ENCODE measurements around the gene PIGR. TPM values are rescaled to one million over a fixed set of nuclear protein-coding genes. Genes with fewer than 3 reads are reported as not detected.

The PIGR gene
- total and polyA plus RNA-seq, 9 of the 15 experiments (the other 6 are each of a cell fraction or from before 2014, with no cell fraction given) = 0.01 to 1.5 (median 0.03) TPM; not detected in 4

- TF ChIP-seq GABPB2 (CRISPR knock-in tag; conservative IDR thresholded peaks at IDR 0.05) = no peak
- no peak for TF ChIP-seq PHB (CRISPR knock-in tag; IDR thresholded peaks at IDR 0.05)
- no peak for TF ChIP-seq THRAP3 (IDR thresholded peaks at IDR 0.05; ENCODE audit: borderline replicate concordance)
- no peak for TF ChIP-seq MAFG (tag; conservative IDR thresholded peaks at IDR 0.05)
- TF ChIP-seq NBN (IDR thresholded peaks at IDR 0.05; ENCODE audit: low read depth) = no peak
- TF ChIP-seq MYNN (IDR thresholded peaks at IDR 0.05) = peak; percentile 76
- TF ChIP-seq MYNN (CRISPR knock-in tag; IDR thresholded peaks at IDR 0.05) = no peak
- TF ChIP-seq PHTF2 (CRISPR knock-in tag; IDR thresholded peaks at IDR 0.05) = no peak
- TF ChIP-seq NCOR1 (IDR thresholded peaks at IDR 0.05) = peak; percentile 57
- TF ChIP-seq NR2C2 (CRISPR knock-in tag; IDR thresholded peaks at IDR 0.05) = no peak
- no peak for TF ChIP-seq NR2C2 (tag; IDR thresholded peaks at IDR 0.05)
- no peak for TF ChIP-seq HNRNPH1 (optimal IDR thresholded peaks at IDR 0.05; ENCODE audit: low read depth, low read length)
- no peak for TF ChIP-seq NFE2 (IDR thresholded peaks at IDR 0.05; ENCODE audit: low read depth)
- TF ChIP-seq ZNF274 (IDR thresholded peaks at IDR 0.05; ENCODE audit: borderline replicate concordance, low read depth, low read length) = no peak
- no peak for TF ChIP-seq CHD7 (IDR thresholded peaks at IDR 0.05; ENCODE audit: low read depth, low read length)
- no peak for TF ChIP-seq RBM25 (IDR thresholded peaks at IDR 0.05; ENCODE audit: low read depth, low read length, severe bottlenecking)
- no peak for TF ChIP-seq TEAD1 (CRISPR knock-in tag; IDR thresholded peaks at IDR 0.05)
- no peak for TF ChIP-seq SRSF1 (IDR thresholded peaks at IDR 0.05; ENCODE audit: low read depth, low read length)
- TF ChIP-seq USF1 (CRISPR knock-in tag; IDR thresholded peaks at IDR 0.05) = no peak
- TF ChIP-seq CHD2 (IDR thresholded peaks at IDR 0.05; ENCODE audit: low read depth, low read length) = no peak
Measured at GRCh38 chr1:206941766-206942418, 4.4 kb downstream of the PIGR start (continued).
